Measurements from ENCODE around the gene RNF157.
"Not testable (repeated sequence)": the region's sequence is repeated elsewhere in the genome, so short reads cannot be mapped to it uniquely, and the experiment has no call there.

The RNF157 gene

DNA sequence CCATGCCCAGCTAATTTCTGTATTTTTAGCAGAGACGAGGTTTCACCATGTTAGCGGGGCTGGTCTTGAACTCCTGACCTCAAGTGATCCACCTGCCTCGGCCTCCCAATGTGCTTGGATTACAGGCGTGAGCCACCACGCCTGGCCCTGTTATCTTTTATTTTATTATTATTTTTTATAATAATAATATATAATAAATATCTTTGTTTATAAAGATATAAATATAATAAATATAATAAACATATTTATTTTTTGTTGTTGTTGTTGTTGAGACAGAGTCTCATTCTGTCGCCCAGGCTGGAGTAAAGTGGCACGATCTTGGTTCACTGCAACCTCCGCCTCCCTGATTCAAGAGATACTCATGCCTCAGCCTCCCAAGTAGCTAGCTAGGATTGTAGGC lies 7.0 kb upstream of the RNF157 start:
- no peak overlapping the region for H3K4me3 ChIP-seq (ENCODE audit: low read length)
- no peak for DNase-seq (ENCODE audit: low read depth)
- TF ChIP-seq, protein P1, sequence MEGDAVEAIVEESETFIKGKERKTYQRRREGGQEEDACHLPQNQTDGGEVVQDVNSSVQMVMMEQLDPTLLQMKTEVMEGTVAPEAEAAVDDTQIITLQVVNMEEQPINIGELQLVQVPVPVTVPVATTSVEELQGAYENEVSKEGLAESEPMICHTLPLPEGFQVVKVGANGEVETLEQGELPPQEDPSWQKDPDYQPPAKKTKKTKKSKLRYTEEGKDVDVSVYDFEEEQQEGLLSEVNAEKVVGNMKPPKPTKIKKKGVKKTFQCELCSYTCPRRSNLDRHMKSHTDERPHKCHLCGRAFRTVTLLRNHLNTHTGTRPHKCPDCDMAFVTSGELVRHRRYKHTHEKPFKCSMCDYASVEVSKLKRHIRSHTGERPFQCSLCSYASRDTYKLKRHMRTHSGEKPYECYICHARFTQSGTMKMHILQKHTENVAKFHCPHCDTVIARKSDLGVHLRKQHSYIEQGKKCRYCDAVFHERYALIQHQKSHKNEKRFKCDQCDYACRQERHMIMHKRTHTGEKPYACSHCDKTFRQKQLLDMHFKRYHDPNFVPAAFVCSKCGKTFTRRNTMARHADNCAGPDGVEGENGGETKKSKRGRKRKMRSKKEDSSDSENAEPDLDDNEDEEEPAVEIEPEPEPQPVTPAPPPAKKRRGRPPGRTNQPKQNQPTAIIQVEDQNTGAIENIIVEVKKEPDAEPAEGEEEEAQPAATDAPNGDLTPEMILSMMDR (conservative IDR thresholded peaks at IDR 0.05; ENCODE audit: low read depth, low read length): no peak

DNA sequence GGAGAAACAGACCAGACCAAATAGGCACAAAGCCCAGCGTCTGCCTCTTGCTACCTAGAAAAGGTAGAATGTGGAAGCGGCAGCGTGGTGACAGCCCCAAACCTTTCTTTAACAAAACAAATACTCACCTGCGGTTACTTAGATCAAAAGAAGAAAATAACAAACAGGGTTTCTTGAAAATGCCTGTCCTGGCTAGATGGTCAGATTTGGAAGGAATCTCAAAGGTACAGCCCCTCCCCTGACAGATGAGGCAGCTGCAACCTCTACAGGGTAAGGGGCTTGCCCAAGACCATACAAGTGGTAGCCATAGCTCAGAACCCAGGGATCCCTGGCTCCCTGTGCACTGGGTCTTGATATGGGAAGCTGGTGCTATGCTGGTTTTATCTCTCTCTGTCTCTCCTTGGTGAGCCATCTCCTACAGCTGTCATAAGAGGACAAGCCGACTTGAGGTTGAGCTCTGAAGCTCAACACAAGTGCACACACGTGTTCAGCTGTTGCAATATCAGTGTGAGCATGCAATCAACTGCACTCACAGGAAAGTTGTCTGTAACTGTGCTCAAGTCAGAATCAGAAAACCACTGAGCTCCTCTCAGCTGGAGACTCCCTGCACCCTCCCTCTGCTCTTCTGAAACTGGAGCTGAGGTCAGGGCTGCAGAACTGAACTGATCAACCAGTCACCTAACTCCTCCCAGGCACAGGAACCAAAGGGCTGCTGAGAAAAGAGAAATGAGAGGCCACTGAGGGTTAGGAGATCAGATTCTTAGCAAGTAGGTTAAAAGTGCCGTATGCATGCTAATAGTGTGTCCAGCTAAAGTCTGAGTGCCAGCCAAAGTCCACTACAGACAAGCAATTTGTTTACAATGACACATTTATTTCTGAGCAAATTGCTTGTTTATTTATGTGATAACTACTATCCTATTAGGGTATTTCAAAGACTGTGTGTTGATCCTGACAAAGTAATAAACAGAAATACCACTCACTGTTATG lies 6.1 kb upstream of the RNF157 start:
- TF ChIP-seq, protein P1 (conservative IDR thresholded peaks at IDR 0.05; ENCODE audit: low read depth, low read length): no peak
- no peak for DNase-seq (ENCODE audit: low read depth)

DNA sequence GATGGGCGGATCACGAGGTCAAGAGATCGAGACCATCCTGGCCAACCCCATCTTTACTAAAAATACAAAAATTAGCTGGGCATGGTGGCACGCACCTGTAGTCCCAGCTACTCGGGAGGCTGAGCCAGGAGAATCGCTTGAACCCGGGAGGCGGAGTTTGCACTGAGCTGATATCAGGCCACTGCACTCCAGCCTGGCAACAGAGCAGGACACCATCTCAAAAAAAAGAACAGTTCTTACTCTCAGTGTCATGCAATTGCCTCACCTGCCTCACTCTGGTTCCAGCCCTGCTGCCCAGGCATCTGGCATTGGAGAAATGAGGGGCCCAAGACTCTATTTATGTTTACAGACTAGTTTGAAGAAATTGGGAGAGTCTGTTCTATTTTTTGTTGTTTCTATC lies 4.4 kb upstream of the RNF157 start:
- H3K4me3 ChIP-seq (ENCODE audit: low read length); DNase-seq (ENCODE audit: low read depth): not testable (repeated sequence)

More for the DNA sequence above, 6.1 kb upstream of the RNF157 start:
- H3K4me3 ChIP-seq (ENCODE audit: low read length): no peak overlapping the region

DNA sequence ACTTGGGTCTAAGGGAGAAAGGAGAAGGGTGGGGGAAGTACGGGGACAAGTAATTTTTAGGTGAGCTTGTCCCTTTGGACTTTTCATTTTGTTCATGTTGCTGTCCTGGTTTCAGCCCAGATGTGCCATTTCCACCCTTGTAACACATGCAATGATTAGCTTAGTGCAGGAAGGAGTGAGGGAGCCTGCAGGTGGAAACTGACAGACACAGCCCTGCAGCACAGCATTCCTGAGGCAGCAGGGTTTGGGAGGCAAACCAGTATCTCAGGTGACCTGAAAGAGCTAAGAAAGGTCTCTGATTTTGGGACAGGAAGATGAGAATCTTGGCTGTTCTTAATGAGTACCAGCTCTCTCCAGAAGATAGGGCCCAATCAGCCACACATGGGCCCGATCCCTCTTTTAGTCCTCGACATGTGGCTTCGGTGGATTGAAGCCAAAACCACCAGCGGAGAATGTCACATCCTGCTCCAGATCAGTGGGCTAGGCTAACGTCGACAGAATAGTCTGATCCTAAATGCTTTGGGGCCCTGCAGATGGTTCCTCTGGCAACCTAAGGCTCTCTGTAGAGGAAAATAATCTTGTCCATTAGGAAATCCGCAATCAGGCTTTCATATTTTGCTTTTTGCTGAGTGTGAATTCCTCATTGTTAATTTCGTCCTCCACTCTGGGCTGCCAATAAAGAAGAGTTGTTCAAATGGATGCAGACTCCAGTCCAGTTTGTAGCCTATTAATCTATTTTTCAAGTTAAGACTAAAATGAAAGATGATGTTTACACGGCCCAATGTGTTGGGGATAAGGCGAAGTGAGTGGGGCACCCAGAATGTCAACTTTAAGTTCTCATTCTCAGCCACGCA lies 3.8 kb upstream of the RNF157 start:
- TF ChIP-seq, protein P1 (conservative IDR thresholded peaks at IDR 0.05; ENCODE audit: low read depth, low read length): no peak
- H3K4me3 ChIP-seq (ENCODE audit: low read length): no peak overlapping the region
- no peak for DNase-seq (ENCODE audit: low read depth)

DNA sequence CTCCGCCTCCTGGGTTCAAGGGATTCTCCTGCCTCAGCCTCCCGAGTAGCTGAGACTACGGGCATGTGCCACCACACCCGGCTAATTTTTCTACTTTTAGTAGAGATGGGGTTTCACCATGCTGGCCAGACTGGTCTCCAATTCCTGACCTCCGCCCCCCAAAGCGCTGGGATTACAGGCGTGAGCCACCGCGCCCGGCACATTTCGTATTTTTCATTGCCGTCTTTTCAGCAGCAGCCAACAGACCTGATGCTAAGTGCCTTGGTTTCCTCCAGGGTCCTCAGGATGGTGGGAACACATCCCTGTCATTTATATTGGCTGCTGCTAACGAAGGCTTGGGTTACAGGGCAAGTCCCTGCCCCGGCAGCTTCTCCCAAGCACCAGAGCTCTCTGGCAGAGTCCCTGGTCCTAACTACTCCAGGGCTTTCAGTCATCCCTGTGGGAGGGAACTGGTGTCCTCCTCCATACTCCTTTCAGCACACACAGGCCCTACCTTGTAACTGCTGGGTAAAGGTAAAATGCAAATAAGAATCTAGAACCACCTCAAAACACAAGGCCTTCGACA lies 1.5 kb upstream of the RNF157 start:
- TF ChIP-seq, protein P1 (conservative IDR thresholded peaks at IDR 0.05; ENCODE audit: low read depth, low read length): no peak
- H3K4me3 ChIP-seq (ENCODE audit: low read length): no peak overlapping the region
- no peak for DNase-seq (ENCODE audit: low read depth)

DNA sequence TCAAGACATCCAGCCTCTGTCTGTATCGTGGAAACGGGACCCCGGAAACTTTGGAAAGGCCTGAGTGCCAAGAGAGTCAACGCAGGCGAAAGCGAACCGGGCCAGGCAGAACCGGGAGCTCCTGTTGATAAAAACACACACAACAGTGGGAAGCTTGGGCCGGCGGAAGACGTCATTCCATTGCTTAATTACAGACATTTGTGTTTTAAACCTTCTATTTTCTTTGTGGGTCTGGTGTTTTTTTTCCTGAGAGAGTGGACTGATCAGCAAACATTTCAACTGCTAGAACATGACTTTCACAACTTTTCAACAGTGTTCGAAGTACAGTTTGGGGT lies 878 bp upstream of the RNF157 start:
- no peak for DNase-seq (ENCODE audit: low read depth)
- H3K4me3 ChIP-seq (ENCODE audit: low read length): peak overlapping the region; percentile 60
- TF ChIP-seq, protein P1 (conservative IDR thresholded peaks at IDR 0.05; ENCODE audit: low read depth, low read length): no peak
